Right atrium auricular region (tissue), 2 donors: Measurements from ENCODE around the gene ZDHHC16. TPM values are rescaled to one million over a fixed set of nuclear protein-coding genes. Genes with fewer than 3 reads are reported as not detected.

Experiments
- DNase-seq: peaks from one replicate; pipeline ENCODE4 v3.0.0-alpha.2; 2019; ENCODE audit warnings: low spot score
- H3K27ac ChIP-seq, 2 donors: fragments of 200-600 bp; sonication (generic); 1 replicate in 1 of 2; 2 replicates in 1 of 2; pipeline ENCODE4 v1.5.1; 2016 to 2019
- H3K27me3 ChIP-seq, 2 donors: fragments of 200-600 bp; sonication (generic); one replicate each; pipeline versions ENCODE4 v1.5.1 to v1.6.0; 2017 to 2019
- H3K36me3 ChIP-seq: fragments of 200-600 bp; sonication (generic); one replicate; pipeline ENCODE4 v1.5.1; 2016
- H3K4me1 ChIP-seq, 2 donors: fragments of 200-600 bp; sonication (generic); one replicate each; pipeline versions ENCODE4 v1.5.1 to v1.6.0; 2017 to 2019
- H3K4me3 ChIP-seq, 2 donors: fragments of 200-600 bp; sonication (generic); 1 replicate in 1 of 2; 2 replicates in 1 of 2; pipeline ENCODE4 v1.5.1; 2017 to 2019; ENCODE audit warnings: mild to moderate bottlenecking in 1 of 2, moderate library complexity in 1 of 2
- H3K9me3 ChIP-seq, 2 donors: fragments of 200-600 bp; sonication (generic); one replicate each; pipeline ENCODE4 v1.5.1; 2019
- CTCF ChIP-seq, 2 donors: fragments of 200-600 bp; sonication (generic); IDR thresholded peaks; one replicate each; pipeline ENCODE4 v1.5.1; 2019; ENCODE audit warnings: antibody characterized with exemption in 2 of 2
- total RNA-seq, 2 donors: library from RNA; depleted of rRNA; stranded (reverse); fragments of >200 nt; gene quantifications; one replicate each; pipeline ENCODE4 v1.1.0, GENCODE V29; 2016

Gene ZDHHC16
- total RNA-seq, 2 donors from 2014 or later: 28.2 to 39.0 TPM

GRCh38 chr10:97500297-97500575, 54.3 kb downstream of the ZDHHC16 start:
- no peaks in the 10 kb centered on the region for H3K27me3 ChIP-seq
- H3K9me3 ChIP-seq: no peaks in the 10 kb centered on the region
- H3K27ac ChIP-seq: peak overlapping the region; percentile 96 to 97
- no peak for DNase-seq
- H3K36me3 ChIP-seq: no peaks in the 10 kb centered on the region
- H3K4me3 ChIP-seq: peak overlapping the region; percentile 86 to 88
- TF ChIP-seq CTCF (IDR thresholded peaks at IDR 0.05): no peak
- peaks cover 0 to 38% of the 10 kb centered on the region in 2 donors for H3K4me1 ChIP-seq

GRCh38 chr10:97502916-97503315, 56.9 kb downstream of the ZDHHC16 start:
- Histone ChIP-seq H3K27ac (peak overlapping the region in 1 of 2 donors; percentile 52), H3K36me3 (no peaks in the 10 kb centered on the region), H3K4me1 (peaks cover 0 to 25% of the 10 kb centered on the region in 2 donors), H3K9me3 (no peaks in the 10 kb centered on the region), H3K4me3 (no peak overlapping the region), H3K27me3 (no peaks in the 10 kb centered on the region)
- peak; percentile 21 for DNase-seq
- TF ChIP-seq CTCF (IDR thresholded peaks at IDR 0.05): no peak

GRCh38 chr10:97503406-97503805, 57.4 kb downstream of the ZDHHC16 start:
- Histone ChIP-seq H3K36me3 (no peaks in the 10 kb centered on the region), H3K27me3 (no peaks in the 10 kb centered on the region), H3K4me1 (peaks cover 0 to 25% of the 10 kb centered on the region in 2 donors), H3K9me3 (no peaks in the 10 kb centered on the region), H3K4me3 (no peak overlapping the region), H3K27ac (peak overlapping the region; percentile 0 to 52)
- no peak for TF ChIP-seq CTCF (IDR thresholded peaks at IDR 0.05)
- no peak for DNase-seq

GRCh38 chr10:97505152-97505551, 59.2 kb downstream of the ZDHHC16 start:
- Histone ChIP-seq H3K9me3 (no peaks in the 10 kb centered on the region), H3K36me3 (no peaks in the 10 kb centered on the region), H3K4me3 (no peak overlapping the region), H3K27ac (no peak overlapping the region), H3K4me1 (peaks cover 0 to 19% of the 10 kb centered on the region in 2 donors), H3K27me3 (no peaks in the 10 kb centered on the region)
- no peak for DNase-seq
- TF ChIP-seq CTCF (IDR thresholded peaks at IDR 0.05): no peak

- no peak for TF ChIP-seq CTCF (IDR thresholded peaks at IDR 0.05)
- H3K27ac ChIP-seq: no peak overlapping the region
- no peaks in the 10 kb centered on the region for H3K36me3 ChIP-seq
- no peaks in the 10 kb centered on the region for H3K9me3 ChIP-seq
- no peak overlapping the region for H3K4me3 ChIP-seq
- no peak for DNase-seq
- no peaks in the 10 kb centered on the region for H3K27me3 ChIP-seq
- peaks cover 0 to 8% of the 10 kb centered on the region in 2 donors for H3K4me1 ChIP-seq
Measured at GRCh38 chr10:97506199-97506991, 60.4 kb downstream of the ZDHHC16 start.

Other genes starting within 250 kb of the ZDHHC16 start
- 1 to 10 TPM; 3.9 to 5.0 TPM for gene ARHGAP19, start 153.5 kb upstream of the ZDHHC16 start, total RNA-seq
- 1 to 10 TPM; 3.1 to 3.3 TPM for gene FRAT1, start 126.9 kb upstream of the ZDHHC16 start, total RNA-seq
- gene FRAT2, start 111.4 kb upstream of the ZDHHC16 start, total RNA-seq: 1 to 10 TPM; 5.9 to 8.7 TPM
- 10 to 100 TPM in 1 of 2 donors, 1 to 10 TPM in 1; 6.1 to 12.3 TPM for gene RRP12, start 44.8 kb upstream of the ZDHHC16 start, total RNA-seq
- 100 to 1,000 TPM; 326 to 434 TPM for gene PGAM1, start 20.0 kb upstream of the ZDHHC16 start, total RNA-seq
- gene EXOSC1, start 169 bp upstream of the ZDHHC16 start, total RNA-seq: 10 to 100 TPM; 16.0 to 17.5 TPM
- 10 to 100 TPM; 48.0 to 51.8 TPM for gene MMS19, start 52.2 kb downstream of the ZDHHC16 start, total RNA-seq
- gene UBTD1, start 52.7 kb downstream of the ZDHHC16 start, total RNA-seq: 10 to 100 TPM; 26.7 to 30.7 TPM
- gene ANKRD2, start 126.6 kb downstream of the ZDHHC16 start, total RNA-seq: 100 to 1,000 TPM in 1 of 2 donors, 10 to 100 TPM in 1; 25.7 to 204 TPM
- gene HOGA1, start 138.2 kb downstream of the ZDHHC16 start, total RNA-seq: 10 to 100 TPM; 17.6 to 25.6 TPM
- under 1 TPM; 0.35 to 0.67 TPM for gene C10orf62, start 143.5 kb downstream of the ZDHHC16 start, total RNA-seq
- 10 to 100 TPM; 15.6 to 27.0 TPM for gene MORN4, start 187.3 kb downstream of the ZDHHC16 start, total RNA-seq
- 10 to 100 TPM; 14.7 to 20.2 TPM for gene PI4K2A, start 194.5 kb downstream of the ZDHHC16 start, total RNA-seq
- gene AVPI1, start 241.1 kb downstream of the ZDHHC16 start, total RNA-seq: 10 to 100 TPM; 10.5 to 23.7 TPM